GM19043 (cell line): Measurements from ENCODE around the gene ZCCHC24.

Experiments
- ATAC-seq: cut with Tn5 transposase; IDR thresholded peaks from one replicate; pipeline ENCODE4 v1.9.1; 2021; ENCODE audit warnings: low read depth; ENCODE audit not compliant: unreplicated experiment

ZCCHC24 gene

DNA sequence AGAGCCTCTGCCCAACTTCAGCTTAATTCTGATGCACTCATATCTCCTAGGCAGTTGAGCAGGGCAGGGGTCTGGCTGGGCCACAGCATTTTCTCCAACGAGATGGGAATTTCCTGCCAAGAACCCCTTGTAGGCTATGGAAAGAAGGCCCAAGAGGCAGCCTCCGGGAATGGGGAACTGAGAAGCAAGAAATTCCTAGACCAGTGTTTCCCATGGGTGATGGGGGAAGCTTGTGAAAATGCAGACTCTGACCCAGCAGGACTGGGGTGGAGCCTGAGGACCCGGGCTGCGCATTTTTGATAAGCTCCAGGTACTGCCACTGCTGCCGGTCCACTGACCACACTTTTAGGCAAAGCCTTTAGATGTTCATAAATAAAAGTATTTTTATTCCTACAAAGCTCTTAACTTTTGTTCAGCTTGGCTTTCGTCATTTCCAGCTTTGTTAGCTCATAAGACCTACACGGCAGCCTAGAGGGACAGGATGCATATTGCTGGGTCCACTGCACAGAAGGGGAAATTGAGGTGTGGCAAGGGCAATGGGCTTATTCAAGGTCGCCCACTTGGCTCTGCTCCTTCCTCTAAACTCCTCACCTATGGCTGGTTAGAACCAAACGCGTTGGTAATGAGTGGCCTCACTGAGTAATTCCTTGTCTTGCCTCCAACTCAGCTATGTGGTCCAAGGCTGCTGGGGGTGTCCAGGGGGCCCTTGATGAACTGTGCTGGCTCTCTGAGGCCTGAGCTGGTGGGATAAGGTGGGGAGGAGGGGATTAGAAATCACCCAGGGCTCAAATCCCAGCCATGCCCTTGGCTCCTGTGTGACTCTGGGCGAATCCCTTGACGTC, 29.5 kb downstream of the ZCCHC24 start:
- ATAC-seq, result no peak

DNA sequence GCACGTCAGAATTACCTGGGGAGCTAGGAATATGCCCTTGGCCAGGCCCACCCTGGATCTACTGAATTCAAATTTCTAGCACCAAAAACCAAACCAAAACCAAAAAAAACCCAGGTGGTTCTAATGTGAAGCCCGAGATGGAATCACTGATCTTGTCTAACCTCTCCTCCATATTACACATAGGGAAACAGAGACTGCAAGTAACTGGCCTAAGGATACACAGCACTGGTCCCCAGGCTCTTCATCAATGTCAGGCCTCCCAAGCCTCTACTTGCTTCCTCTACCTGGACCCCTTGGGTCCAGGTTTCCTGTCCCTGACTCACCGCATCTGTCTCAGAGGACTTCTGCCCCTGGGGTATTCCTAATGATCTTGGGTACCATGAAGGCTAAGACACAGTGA, 30.7 kb downstream of the ZCCHC24 start:
- no peak for ATAC-seq

DNA sequence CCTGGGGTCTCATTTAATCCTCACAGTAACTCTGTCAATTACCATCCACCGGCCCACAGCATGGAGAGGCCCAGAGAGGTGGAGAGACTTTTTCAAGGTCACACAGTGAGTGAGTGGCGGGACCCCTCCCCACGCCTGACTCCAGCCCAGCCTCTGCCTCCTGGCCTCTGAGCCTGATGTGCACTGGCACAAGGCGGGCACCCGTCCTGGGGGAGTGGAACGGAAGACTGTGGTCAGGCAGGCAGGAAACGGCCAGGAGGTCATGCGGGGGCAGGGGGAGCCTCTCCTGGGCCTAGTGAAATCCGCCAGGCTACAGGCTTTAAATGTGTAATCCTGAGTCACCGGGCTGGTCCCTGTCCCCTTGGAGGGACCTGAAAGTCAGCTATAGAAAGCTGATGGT, 32.2 kb downstream of the ZCCHC24 start:
- no peak for ATAC-seq

DNA sequence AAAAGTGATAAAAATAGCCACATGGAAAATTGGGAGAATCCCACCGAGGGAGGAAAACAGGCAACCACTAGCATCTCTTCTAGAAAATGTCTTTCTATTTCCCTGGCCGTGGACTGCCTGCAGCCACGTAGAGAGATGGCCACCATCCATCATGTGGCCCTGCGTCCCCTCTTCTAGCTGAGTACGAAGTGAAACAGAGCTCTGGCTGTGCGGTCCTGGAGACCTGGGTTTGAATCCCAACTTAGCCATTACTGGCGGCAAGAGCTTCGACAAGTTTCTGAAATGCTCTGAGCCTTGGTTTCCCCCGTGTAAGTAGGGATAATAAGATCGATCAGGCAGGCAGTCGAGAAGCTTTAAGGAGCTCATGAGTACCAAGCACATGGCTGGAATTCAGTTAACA, 32.9 kb downstream of the ZCCHC24 start:
- no peak for ATAC-seq

DNA sequence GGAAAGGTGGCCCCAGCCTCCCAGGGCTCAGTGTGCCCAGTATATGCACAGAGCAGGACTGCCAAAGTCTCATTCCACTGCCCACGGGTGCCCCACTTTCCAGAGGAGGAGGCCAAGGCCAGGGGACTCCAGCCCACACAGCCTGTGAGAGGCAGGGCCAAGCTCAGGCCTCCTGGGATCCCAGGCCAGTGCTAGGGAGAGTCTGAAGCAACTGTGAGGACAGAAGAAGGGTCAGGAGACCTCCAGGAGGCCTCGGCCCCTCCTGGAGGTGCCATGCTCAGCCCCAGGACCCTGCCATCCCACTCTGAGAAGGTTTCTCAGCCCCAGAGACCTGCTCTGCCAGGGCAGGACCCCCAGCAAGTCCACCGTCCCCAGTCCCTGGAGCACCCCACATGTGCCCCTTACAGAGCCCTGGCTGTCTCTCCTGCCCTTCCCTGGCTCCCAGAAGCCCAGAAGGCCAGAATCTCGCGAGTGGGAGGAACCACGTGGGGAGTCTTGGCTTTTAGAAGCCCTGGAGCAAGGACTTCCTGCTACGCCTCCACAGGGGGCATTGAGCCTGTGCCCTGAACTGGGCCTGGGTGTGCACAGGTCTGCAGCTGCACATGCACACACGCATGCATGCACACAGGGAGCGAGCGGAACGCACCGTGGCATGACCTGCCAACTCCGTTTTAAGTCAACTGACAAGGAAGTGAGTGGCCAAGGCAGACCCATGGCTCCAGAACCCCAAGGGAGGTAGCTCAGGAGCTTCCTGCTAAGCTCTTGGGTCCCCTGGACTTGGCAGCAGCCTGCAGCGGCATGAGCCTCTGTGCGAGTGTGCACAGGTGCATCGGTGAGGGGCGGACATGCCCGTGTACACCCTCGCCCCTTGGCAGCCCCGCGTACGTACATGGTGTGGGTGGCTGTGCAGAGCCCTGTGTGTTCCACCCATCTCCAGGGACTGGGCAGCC, 33.6 kb downstream of the ZCCHC24 start:
- ATAC-seq, result no peak

DNA sequence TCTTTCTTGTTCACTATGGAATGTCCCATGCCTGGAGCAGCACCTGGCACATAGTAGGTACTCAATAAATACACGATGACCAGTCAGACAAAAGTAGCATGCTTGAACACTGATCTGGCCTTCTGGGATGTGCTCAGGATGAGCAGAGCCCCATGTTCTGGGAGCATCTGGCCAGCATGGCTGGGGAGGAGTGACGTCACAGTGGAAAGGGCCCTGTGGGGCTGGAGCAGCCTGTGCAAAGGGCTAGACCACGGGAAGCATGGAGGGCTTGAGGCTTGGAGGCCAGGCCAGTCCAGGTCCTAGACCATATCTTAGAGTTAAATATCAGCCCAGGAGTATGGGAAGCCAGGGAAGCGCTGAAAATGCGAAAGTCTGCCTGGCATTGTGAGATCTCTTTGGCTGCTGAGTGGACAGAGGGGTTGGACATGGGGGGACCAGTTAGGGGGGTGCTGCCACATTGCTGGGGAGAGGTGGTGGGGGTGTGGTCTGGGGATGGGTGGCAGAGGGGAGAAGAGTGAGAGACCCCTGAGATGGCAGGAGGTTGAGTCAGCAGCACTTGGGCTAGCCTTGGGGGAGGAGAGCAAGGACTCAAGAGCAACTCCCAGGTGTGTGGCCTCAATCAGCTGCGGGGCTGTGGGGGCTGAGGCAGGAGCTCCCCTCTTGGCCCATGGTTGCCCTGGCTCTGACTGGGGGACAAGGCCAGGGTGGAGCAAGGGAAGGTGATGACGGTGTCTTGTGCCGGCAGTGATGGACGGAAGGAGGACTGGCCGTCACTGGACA, 34.9 kb downstream of the ZCCHC24 start:
- ATAC-seq, result no peak

DNA sequence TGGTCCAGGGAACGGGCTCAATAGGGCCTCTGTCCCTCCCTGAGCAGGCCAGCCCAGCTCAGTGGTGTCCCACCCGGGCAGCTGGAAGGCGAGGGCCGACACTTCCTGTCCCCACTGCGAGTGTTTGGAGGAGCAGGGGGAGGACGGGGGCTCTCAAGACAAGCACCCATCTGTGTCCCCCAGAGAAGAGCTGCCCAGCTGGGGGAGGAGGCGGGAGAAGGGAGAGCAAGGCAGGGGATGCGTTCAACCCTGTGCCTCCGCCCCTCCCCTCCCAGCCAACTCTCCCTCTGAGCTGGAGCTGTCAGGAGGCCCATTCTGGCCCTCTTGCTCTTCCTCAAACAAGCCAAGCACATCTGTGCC, 35.7 kb downstream of the ZCCHC24 start:
- ATAC-seq, result no peak

DNA sequence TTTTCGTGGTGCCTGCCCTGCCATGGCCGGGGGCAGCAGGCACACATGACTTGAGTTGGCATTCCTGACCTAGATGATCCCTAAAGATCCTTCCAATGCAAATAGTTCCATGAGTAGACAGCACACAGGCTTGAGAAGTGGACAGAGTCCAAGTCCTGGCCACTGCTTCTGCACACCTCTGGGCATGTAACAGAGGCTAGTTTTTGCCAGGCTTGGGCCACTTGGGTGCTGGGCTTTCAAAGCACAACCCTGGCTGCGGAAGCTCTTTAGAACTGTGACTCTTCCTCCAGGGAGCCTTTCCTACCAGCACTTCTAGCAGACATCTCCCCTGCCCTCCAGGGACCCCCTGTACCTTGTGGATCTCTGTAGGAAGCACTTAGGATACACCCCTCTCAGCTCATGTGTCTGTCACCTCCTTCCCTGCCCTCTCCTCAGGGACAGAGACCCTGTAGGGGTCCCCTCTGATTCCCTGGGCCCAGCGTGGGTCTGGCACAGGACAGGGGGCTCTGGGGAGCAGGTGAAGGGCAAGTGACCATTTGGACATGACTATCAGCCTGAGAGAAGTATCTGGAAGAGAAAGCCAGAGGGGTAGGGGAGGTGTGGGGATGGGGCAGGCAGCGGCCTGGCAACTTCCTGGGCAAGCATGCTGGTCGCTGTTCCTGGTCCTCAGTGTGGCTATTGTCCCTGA, 36.2 kb downstream of the ZCCHC24 start:
- ATAC-seq, result no peak

DNA sequence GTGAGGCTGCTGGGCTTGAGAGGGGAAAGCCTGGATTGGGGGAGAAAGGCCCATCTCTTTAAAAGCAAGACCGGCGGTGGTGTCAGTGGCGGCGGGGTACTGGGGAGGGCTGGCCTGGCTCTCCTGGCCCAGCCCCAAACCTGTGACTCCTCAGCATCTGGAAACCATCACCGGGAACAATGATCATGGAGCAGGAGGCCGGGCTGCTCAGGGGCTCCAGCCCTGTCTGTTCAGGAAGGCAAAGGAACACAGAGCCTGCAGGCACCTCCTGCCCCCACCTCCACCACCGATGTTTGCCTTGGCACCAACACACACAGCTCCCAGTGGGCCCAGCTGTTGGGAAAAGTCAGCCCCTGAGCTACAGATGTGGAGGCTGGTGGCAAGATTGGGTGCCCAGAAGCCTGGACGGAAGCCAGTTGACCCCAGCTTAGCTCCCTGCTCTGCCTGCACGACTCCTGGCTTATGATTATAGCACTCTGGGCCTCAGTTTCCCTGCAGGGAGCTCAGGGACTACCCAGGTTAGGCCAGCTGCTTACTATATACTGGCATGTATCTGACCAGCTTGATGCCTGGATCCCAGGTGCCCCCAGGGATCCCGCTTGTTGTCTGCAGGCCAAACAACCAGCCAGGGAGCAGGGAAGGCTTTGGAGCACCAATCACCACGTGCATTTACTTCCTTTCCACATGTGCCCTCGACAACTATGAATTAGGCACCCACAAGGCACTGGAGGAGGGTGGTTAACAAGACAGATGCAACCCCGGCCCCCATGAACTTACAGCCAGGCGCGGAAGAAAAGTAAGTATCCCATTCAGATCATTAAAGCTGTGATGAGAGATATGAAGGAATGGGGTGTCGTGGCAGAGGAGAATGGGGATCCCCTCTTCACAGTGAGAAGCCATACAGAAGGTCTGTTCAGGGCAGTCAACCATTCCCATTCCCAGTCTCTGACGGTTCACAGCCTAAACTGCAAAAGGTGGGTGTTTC, 37.3 kb downstream of the ZCCHC24 start:
- ATAC-seq, result no peak

DNA sequence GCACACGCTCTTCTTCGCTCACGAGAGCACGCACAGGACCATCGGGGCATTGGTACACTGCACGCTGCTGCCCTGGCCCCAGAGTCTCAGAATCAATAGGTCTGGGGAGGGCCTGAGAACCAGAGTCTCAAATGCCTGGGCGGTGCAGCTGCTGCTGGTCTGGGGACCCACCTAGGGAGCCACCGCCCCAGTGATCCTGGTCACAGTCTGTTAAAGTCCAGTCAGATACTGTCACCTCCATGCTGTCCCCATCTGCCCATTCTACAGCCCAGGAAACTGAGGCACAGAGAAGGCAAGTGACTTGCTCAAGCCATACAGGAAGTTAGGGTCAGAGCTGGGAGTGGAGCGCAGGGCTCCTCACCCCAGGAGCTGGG, 38.0 kb downstream of the ZCCHC24 start:
- no peak for ATAC-seq

DNA sequence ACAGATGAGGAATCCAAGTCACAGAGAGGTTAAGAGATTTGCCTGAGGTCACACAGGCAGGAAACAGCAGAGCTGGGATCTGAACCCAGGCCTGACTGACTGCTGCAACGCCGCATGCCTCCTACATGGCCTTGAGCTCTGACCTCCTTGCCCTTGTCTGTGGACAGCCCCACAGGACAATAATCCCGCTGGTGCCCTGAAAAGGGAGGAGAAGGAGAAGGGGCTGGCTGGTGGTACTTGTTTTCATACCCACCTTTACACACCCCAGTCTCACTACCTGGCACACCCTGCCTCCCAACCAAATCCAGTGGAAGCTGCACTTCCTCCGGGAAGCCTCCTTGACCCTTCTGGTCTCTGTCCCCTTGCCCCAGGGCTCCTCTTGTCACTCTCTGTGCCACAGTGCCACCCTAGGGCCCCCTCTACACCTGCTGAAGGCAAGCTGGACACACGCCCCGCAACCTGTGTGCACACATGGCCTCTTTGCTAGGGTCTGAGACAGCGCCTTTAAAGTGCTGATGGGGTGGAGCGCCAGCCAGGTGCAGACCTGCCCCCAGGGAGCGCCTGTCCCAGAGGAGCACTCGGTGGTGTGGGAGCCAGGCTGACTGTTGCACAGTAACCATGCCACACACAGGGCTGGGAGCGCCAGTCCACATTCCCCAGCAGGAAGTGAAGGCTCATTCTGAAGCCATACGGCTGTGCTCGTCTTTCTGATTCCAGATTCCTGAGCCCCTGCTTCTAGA, 38.6 kb downstream of the ZCCHC24 start:
- ATAC-seq, result no peak

DNA sequence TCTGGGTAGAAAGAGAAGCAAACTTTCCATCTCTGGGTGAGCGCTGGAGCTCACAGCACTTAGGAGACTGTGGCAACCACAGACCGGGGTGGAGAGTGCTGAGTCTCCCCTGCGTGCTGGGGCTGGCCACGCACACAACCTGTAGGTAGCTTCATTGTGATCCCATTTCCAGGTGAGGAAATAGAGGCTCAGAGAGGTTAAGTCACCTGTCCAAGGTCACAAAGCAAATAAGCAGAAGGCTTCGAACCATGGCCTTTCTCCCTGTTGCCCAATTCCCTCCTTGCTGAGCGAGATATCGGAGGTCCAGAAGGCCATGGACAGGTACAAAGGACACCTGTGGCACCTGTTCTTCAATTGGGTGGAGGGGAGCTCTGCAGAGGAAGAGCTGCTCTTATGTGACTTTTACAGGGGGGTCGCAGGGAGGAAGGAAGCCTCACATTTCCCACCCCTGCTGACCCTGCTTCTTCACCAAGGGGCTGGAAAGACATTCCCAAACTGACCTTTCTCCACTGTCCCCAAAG, 39.4 kb downstream of the ZCCHC24 start:
- ATAC-seq, result no peak

DNA sequence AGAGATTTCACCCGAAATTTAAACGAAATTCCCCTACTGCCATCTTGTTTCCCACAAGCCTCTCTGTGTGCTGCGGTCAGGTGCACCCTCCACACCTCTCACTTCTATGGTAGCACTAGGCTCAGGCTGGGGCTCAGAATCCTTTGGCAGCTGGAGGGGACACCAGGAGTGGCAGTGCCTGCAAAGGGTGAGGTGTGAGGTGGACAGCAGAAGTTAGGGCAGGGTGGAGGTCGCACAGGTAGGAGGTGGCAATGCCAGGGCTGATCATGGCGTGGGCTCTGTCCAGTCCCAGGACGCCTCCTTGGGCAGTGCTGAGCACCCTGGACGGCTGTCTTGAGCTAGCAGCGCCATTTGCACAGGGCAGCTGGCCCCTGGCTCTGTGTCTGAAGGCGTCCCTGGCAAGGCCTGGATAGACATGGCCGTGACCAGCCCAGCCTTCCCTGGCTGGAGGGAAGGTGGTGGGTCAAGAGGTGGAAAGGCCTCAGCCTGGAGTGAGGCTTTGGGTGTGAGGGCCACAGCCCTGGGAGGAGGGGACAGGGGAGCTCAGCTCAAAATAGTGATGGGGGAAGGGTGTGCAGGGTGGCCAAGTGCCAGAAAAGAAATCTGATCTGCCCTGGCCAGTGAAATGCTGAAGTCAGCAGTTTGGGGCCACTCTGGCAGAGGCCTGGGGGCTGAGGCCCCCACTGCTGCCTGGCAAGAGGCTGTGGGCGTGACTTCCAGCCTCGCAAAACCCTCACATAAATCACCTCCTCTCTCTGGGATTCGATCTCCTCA, 40.0 kb downstream of the ZCCHC24 start:
- ATAC-seq, result no peak

DNA sequence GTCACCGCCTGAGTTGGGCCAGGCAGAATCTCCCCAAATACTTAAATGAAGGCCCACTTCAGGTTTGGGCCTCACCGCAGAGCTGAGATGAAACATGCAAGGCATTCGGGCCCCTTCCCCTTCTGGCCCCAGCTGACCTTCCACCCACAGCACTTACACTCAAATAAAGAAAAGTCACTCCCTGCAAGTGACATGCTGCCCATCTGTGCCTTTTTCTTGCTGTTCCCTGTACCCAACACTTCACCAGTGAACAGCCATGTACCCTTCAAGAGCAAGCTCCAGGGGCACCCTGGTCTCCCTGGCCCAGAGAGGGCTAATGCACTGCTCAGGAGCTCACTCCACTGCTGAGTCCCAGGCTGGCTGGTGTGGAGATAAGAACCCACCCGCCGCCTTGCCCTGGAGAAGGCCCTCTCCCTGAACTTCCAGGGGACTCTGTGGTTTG, 40.7 kb downstream of the ZCCHC24 start:
- ATAC-seq, result no peak

DNA sequence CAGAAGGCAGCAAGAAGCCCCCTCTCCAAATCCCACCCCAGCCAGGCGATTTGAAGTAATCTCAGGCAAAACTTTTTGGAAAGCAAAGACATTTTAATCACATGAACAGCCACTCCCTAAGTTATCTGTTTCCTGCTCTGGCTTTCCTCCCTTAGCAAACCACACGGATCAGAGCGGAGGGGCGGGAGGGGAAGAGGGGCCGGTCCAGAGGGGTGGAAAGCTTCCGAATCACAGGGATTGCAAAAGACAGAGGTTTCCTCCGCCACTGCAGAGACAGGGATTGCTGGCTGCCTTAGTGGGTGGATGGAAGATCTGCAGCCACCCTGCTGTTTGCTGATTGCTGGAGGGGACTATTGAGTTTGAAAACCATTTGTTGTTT, 41.2 kb downstream of the ZCCHC24 start:
- ATAC-seq, result no peak

DNA sequence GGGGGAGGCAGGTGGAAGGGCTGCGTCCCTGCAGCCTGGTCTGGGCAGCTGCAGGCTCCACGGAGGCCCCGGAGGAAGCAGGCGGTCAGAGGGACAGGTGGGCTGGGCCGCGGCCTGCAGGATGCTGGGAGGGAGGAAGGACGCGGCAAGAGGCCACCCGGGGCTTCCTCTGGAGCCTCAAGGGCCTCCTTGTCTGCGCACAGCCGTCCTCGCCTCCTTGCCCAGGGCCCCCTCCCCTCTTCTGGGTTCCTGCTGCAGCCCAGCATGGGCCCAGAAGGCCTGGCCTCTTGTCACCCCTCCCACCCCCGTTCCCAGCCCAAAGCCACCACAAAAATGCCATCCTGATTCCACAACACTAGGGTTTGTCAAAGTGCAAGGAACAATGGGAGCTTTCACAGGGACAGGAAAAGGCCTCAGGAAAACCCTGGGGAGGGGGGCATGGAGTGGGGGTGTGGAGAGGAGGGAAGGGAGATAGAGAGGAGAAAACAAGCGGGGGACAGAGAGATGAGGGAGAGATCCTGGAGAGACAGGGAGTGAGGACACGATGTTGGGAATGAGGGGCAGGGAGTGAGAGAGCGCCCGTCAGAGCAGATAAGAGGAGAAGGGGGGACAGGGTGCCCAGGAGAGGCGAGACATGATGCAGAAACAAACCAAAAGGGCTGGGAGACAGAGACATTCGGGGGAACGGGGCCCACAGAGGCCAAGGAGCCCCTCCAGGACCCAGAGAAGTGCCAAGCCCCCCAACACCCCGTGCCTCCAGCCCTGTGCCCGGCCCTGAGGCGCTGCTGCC, 41.8 kb downstream of the ZCCHC24 start:
- ATAC-seq, result no peak

DNA sequence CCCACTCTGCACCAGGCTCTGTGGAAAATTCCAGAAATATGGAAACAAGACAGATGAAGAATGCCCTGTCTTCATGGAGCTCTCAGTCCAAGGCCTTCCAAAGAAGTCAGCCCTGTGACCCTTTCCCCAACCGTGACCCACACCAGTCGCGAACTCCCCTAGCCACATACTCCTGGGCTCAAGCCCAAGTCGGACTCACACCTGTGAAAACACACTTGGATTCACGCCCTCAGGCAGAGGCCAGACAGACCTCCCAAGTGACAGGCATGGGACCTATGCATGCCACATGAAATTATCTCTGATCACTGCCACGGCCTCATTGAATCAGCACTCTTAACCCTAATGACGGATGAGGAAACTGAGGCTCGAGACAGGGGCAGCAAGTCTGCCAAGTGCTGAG, 42.5 kb downstream of the ZCCHC24 start:
- no peak for ATAC-seq
